Measurements from ENCODE around the gene KCP.

Gene KCP

GRCh38 chr7:128885370-128886187 is 24.9 kb downstream of the KCP start:
- DNase-seq, result no peak

- DNase-seq, result no peak
Observed at GRCh38 chr7:128884561-128885369, 25.7 kb downstream of the KCP start.

GRCh38 chr7:128883622-128884448 is 26.7 kb downstream of the KCP start:
- peak; percentile 99 for DNase-seq

GRCh38 chr7:128882134-128882533 is 28.4 kb downstream of the KCP start:
- no peak for DNase-seq

GRCh38 chr7:128881458-128882125 is 28.9 kb downstream of the KCP start:
- DNase-seq, result no peak

GRCh38 chr7:128880791-128881457 is 29.6 kb downstream of the KCP start:
- DNase-seq, result no peak

GRCh38 chr7:128879939-128880746 is 30.4 kb downstream of the KCP start:
- DNase-seq, result no peak

- DNase-seq, result no peak
Observed at GRCh38 chr7:128879461-128879938, 31.0 kb downstream of the KCP start.

- DNase-seq, result no peak
Observed at GRCh38 chr7:128878226-128879105, 32.0 kb downstream of the KCP start.

GRCh38 chr7:128877756-128878120 is 32.8 kb downstream of the KCP start:
- DNase-seq, result no peak

GRCh38 chr7:128876978-128877755 is 33.3 kb downstream of the KCP start:
- DNase-seq, result no peak

- DNase-seq, result no peak
Observed at GRCh38 chr7:128876586-128876977, 33.9 kb downstream of the KCP start.

GRCh38 chr7:128876127-128876526 is 34.4 kb downstream of the KCP start:
- no peak for DNase-seq

GRCh38 chr7:128875523-128875948 is 35.0 kb downstream of the KCP start:
- no peak for DNase-seq

GRCh38 chr7:128874140-128875031 is 36.1 kb downstream of the KCP start:
- no peak for DNase-seq

GRCh38 chr7:128873234-128873633 is 37.3 kb downstream of the KCP start:
- DNase-seq, result no peak

GRCh38 chr7:128872394-128872824 is 38.1 kb downstream of the KCP start:
- DNase-seq, result no peak

GRCh38 chr7:128871050-128871449 is 39.5 kb downstream of the KCP start:
- DNase-seq, result no peak
